ENCODE results near the gene DNER.
"Not testable (repeated sequence)": the region's sequence is repeated elsewhere in the genome, so short reads cannot be mapped to it uniquely, and the experiment has no call there.

DNER gene

DNA sequence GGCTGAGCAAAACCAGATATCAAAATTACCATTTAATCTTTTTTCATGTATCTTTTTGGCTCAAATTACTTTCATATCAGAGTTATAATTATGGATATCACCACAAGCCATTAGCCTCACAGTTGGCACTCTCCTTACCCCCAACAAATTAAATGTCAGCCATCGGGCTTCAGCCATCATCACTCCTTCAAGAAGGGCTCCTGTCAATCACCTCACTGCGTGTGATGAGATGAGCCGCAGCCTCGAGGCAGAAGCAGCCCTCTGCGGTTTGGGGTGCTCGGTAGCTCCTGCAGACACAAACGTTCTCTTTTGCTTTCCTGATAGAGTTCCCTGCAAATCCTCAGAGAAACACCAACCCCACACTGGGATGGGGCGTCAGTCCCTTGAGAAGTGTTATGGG is 94.1 kb downstream of the DNER start:
- Histone ChIP-seq H3K9me3 (no peaks in the 10 kb centered on the region), H3K27ac (no peak overlapping the region), H3K36me3 (no peaks in the 10 kb centered on the region), H3K4me1 (ENCODE audit: control insufficient read depth in 1 of 2, insufficient read depth in 1 of 2, low read depth in 1 of 2, low read length in 1 of 2) (no peaks in the 10 kb centered on the region), H3K4me3 (ENCODE audit: low read depth in 1 of 2, low read length in 1 of 2) (no peak overlapping the region), H3K27me3 (no peaks in the 10 kb centered on the region)
- TF ChIP-seq, protein P1, sequence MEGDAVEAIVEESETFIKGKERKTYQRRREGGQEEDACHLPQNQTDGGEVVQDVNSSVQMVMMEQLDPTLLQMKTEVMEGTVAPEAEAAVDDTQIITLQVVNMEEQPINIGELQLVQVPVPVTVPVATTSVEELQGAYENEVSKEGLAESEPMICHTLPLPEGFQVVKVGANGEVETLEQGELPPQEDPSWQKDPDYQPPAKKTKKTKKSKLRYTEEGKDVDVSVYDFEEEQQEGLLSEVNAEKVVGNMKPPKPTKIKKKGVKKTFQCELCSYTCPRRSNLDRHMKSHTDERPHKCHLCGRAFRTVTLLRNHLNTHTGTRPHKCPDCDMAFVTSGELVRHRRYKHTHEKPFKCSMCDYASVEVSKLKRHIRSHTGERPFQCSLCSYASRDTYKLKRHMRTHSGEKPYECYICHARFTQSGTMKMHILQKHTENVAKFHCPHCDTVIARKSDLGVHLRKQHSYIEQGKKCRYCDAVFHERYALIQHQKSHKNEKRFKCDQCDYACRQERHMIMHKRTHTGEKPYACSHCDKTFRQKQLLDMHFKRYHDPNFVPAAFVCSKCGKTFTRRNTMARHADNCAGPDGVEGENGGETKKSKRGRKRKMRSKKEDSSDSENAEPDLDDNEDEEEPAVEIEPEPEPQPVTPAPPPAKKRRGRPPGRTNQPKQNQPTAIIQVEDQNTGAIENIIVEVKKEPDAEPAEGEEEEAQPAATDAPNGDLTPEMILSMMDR (IDR thresholded peaks at IDR 0.05): no peak

DNA sequence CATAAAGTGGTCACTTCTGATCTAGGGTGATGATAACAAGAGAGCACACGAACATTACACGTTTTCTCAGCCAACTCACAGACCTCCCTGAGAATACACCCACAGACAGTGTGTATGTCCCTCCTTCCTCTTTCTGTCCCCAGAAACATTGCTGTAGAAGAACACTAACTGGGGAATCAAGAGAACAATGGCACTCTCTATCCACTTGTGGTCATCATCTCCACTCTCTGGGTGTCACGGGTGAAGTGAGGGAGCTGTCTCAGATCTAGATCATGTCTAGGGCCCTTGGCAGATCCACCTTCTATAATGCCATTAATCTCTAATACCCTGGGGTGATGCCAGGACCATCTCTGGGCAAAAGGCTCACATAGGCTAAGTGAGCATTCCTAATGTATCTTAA is 97.9 kb downstream of the DNER start:
- Histone ChIP-seq H3K27me3 (no peaks in the 10 kb centered on the region), H3K4me1 (ENCODE audit: control insufficient read depth in 1 of 2, insufficient read depth in 1 of 2, low read depth in 1 of 2, low read length in 1 of 2) (no peaks in the 10 kb centered on the region), H3K27ac (no peak overlapping the region), H3K4me3 (ENCODE audit: low read depth in 1 of 2, low read length in 1 of 2) (no peak overlapping the region), H3K9me3 (no peaks in the 10 kb centered on the region), H3K36me3 (no peaks in the 10 kb centered on the region)
- TF ChIP-seq, protein P1 (IDR thresholded peaks at IDR 0.05): no peak

DNA sequence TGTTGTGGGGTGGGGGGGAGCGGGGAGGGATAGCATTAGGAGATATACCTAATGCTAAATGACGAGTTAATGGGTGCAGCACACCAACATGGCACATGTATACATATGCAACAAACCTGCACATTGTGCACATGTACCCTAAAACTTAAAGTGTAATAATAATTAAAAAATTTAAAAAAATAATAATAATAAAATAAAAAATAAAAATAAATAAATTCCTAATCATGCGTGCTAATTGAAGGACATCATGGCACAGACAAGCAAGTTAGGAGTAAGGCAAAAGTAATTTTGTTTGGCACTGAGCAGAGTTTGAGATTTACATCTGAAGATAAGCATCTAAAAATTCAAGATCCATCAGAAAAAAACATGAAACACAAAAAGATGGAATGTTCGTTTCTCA is 100.3 kb downstream of the DNER start:
- not testable (repeated sequence) for H3K36me3 ChIP-seq; H3K27me3 ChIP-seq; H3K27ac ChIP-seq; H3K4me3 ChIP-seq (ENCODE audit: low read depth in 1 of 2, low read length in 1 of 2); H3K4me1 ChIP-seq (ENCODE audit: control insufficient read depth in 1 of 2, insufficient read depth in 1 of 2, low read depth in 1 of 2, low read length in 1 of 2); H3K9me3 ChIP-seq

- no peaks in the 10 kb centered on the region for H3K27me3 ChIP-seq
- H3K4me1 ChIP-seq (ENCODE audit: control insufficient read depth in 1 of 2, insufficient read depth in 1 of 2, low read depth in 1 of 2, low read length in 1 of 2): no peaks in the 10 kb centered on the region
- TF ChIP-seq, protein P1 (IDR thresholded peaks at IDR 0.05): no peak
- no peaks in the 10 kb centered on the region for H3K9me3 ChIP-seq
- no peak overlapping the region for H3K4me3 ChIP-seq (ENCODE audit: low read depth in 1 of 2, low read length in 1 of 2)
- H3K36me3 ChIP-seq: no peaks in the 10 kb centered on the region
- H3K27ac ChIP-seq: no peak overlapping the region
Measured at GRCh38 chr2:229612384-229612971, 101.9 kb downstream of the DNER start.

GRCh38 chr2:229611360-229611759 is 103.0 kb downstream of the DNER start:
- Histone ChIP-seq H3K9me3 (no peaks in the 10 kb centered on the region), H3K36me3 (no peaks in the 10 kb centered on the region), H3K27ac (no peak overlapping the region), H3K4me3 (ENCODE audit: low read depth in 1 of 2, low read length in 1 of 2) (no peak overlapping the region), H3K4me1 (ENCODE audit: control insufficient read depth in 1 of 2, insufficient read depth in 1 of 2, low read depth in 1 of 2, low read length in 1 of 2) (no peaks in the 10 kb centered on the region), H3K27me3 (no peaks in the 10 kb centered on the region)
- TF ChIP-seq, protein P1 (IDR thresholded peaks at IDR 0.05): no peak

DNA sequence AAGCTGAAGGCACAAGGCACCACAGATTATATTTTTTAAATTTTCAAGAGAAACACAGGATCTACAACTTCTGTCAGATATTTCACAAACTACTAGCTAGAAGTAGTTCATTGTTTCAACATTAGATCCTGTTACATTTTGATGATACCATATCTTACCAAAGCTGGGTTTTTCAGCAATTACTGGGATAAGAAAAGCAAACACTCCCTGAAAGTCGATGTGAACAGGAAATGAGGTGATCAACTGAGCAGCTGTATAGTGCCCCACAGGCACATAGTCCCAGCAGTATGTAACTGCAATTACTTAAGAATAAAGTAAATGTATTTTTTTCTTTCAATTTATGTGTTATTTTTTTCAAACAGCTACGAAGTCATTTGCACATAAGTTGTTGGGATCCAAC is 103.5 kb downstream of the DNER start:
- Histone ChIP-seq H3K4me1 (ENCODE audit: control insufficient read depth in 1 of 2, insufficient read depth in 1 of 2, low read depth in 1 of 2, low read length in 1 of 2) (no peaks in the 10 kb centered on the region), H3K4me3 (ENCODE audit: low read depth in 1 of 2, low read length in 1 of 2) (no peak overlapping the region), H3K9me3 (no peaks in the 10 kb centered on the region), H3K27me3 (no peaks in the 10 kb centered on the region), H3K27ac (no peak overlapping the region), H3K36me3 (no peaks in the 10 kb centered on the region)
- TF ChIP-seq, protein P1 (IDR thresholded peaks at IDR 0.05): no peak

Data from neutrophil (primary cell).